GM21447 (cell line): ENCODE data around the gene CPA3.

Experiments used
- ATAC-seq: cut with Tn5 transposase; IDR thresholded peaks from one replicate; pipeline ENCODE4 v1.9.1; 2021; ENCODE audit not compliant: unreplicated experiment

Gene CPA3

DNA sequence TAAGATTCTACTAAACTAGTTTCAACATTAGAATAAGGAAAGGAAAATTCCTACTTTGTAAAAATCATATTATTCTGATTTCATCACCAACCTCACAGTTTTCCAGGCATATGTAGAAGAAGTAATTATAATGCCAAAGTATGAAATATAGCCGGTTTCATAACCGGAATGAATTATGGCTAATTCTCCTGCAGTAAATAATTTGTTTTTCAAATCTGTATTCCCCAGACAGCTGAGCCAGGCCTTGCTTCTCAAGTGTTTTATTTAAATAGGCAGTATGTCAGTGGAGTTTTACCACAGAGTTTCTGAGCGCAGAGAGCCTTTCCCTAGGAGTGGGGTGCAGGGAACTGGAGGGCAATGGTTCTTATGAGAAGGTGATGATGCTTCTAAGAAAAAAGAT is 8.7 kb upstream of the CPA3 start:
- ATAC-seq = no peak

DNA sequence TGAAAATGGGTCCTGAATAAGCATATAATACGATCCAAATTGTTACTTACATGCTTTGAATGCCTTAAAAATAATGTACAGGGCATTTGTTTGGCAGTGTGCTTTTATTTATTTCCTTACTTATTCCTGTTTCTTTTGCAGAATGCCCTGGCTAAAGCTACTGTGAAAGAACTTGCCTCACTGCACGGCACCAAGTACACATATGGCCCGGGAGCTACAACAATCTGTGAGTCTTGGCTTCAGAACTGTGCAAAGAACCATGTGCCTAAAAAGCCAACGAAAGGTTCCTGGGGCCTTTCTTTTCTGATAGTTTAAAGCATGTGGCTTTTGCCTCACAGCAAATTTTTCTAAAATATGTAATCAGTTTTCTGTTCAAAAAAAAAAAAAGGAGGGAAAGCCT is 7.8 kb upstream of the CPA3 start:
- no peak for ATAC-seq

DNA sequence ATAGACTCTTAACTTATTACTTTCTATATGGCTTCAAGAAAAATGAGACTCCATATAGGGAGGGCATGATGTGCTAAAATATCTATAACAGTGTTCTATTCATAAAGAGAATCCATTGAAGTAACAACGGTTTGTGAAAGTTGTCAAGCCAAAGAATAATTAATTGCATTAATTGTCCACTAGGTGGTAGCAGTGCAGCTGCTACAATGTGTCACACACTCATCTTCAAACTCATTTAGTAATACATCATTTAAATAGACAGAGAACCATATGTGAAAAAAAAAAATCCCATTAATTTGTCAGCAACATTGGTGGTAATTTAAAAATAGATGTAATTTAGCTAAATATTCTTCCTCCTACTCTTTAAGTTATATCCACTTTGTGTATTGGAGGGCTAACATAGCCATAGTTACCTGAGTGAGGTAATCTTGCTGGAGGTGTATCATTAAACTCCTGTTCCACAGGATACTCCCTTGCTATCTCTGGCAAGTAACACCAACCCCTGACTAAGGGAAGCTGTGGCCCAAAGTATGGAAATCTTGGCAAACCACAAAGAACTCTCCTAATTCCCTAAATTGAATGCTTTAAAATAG is 3.7 kb upstream of the CPA3 start:
- ATAC-seq = peak; percentile 72

GRCh38 chr3:148863297-148863696 is 1.8 kb upstream of the CPA3 start:
- ATAC-seq = no peak

DNA sequence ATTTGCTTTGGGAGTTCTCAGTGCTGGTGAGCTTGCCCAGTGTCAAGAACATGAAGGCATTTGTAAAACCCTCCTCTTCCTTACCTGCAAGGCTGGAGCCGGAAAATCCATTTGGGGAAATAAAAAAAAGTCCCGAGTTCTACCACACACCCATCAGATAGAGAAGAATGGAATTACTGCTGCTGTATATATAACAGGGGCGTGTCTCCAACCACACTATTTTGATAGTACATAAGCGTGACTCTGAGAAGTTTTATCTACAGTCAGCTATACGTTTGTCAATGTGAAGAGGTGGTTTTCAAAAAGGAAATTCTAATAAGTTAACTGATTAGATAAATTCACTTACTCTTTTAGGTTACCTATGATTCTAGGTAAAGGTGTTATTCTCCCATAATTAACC is 1.3 kb upstream of the CPA3 start:
- no peak for ATAC-seq

DNA sequence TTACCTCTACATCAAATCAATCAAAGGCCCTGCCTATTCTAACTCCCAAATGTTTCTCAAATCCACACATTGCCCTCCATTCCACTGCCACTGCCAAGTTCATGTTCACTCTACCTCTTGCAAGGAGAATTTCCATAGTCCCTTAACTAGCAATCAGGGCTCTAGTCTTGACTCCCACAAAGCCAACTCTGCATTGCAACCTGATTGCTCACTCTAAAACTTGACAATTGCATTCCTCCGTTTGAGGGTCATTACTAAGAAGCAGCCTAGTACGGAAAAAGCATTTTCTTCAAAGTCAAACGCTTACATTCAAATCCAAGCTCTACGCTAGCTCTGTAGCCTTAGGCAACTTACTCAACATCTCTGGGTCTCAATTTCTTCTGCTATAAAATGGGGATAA is 1.2 kb downstream of the CPA3 start:
- no peak for ATAC-seq

GRCh38 chr3:148873270-148873927 is 8.3 kb downstream of the CPA3 start:
- ATAC-seq = no peak

GRCh38 chr3:148873977-148874376 is 8.9 kb downstream of the CPA3 start:
- ATAC-seq = no peak

DNA sequence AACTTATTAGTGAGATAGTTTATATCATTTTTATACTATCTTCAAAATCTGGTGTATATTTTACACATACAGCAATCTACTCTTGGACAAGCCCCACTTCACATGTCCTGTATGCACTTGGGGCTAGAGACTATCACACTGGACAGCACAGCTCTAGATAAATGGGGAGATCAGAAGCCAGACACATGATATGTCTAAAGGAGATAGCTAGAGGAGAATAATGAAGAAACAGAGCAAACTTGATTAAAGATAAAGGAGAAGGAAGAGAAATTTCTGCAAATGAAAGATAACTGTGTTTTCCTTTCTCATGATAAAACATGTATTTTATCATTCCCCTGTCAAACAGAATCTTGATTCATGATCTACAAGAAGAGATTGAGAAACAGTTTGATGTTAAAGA is 13.0 kb downstream of the CPA3 start:
- no peak for ATAC-seq

- no peak for ATAC-seq
Measured at GRCh38 chr3:148879256-148879655, 14.2 kb downstream of the CPA3 start.

- no peak for ATAC-seq
Measured at GRCh38 chr3:148880681-148881080, 15.6 kb downstream of the CPA3 start.

GRCh38 chr3:148881286-148881685 is 16.2 kb downstream of the CPA3 start:
- no peak for ATAC-seq

GRCh38 chr3:148882288-148882687 is 17.2 kb downstream of the CPA3 start:
- no peak for ATAC-seq

DNA sequence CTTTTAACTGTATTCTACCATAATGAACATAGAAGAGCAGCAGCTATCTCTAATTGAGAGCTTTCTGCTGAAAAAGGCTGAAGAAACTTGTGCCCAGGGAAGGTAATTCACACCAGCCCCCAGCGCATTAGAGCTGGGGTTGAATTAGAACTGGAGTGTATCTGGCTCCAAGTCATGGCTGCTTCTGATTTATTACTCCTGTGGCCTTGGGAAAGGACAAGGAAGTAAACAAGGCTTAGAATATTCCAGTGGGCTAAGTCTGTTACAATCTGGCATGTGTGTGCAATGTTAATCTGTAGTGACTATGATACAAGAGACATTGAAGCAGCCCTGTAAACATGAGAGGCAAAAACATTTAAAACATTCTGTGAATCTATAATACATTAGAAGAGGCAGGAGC is 18.1 kb downstream of the CPA3 start:
- ATAC-seq = no peak

GRCh38 chr3:148884261-148884660 is 19.2 kb downstream of the CPA3 start:
- no peak for ATAC-seq

DNA sequence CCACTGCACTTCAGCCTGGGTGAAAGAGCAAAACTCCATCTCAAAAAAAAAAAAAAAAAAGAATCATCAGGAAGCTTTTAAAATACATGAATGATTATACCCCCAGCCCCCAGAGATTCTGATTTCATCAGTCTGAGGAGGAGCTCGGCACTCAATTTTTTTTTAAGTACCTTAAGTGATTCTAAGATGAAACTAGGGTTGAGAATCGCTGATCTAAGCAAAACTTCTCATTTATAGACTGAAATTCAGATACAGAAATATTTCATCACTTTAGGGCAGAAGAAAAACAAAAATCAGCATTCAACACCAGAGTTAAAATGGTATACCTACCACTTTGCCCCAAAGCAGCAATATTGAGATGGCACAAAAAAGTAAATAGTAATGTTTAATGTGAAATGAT is 24.7 kb downstream of the CPA3 start:
- no peak for ATAC-seq

DNA sequence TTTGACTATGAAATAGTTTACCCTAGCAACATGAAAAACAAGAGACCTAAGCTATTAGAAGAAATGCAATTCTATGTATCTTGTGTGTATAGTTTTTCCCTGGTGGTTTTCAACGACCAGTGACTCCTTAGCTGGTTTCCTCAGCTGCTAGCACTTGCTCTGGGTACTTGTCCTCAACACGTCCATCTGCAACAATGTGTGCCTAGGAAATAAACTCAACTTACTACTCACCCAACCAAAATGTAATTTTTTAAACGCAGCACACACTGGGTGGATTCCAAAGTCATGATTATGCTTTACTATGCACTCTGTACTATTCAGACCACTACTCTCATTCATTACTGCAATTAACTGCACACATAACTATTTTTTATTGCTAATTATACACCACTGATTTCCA is 31.0 kb downstream of the CPA3 start:
- ATAC-seq = no peak

DNA sequence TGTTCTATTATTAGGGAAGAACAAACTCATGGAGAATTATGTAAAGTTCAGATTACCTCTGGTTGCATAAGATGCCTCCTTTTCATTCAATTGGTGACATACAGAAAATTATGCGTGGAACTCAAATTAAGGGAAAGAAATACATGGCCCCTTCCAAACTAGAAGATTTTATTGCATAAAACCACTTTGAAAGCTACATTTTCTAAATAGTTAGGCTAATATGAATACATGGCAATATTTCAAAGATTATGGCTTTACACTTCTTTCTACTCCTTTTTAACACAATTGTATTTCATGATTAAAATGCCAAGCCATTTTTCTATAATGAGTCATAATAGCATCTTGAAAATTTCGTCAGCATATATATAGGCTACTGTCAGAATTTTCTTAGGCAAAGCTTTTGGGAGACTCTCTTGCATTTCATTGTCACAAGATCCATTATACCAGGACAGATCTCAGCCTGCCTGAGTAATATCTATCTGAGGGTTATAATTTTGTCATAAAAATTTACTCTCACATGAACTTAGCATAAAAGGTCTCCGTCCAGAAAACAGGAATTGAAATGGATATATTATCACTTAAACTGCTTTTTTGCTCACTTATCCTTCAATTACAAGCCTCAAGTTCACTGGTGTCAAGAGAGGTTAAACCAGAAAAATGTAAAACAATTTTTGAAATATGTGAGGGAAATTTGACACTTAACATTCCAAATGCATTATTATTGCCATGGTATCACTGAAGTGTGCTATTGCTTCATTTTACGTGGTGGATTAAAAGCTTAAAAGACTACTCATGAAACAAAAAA is 37.1 kb downstream of the CPA3 start:
- ATAC-seq = no peak

DNA sequence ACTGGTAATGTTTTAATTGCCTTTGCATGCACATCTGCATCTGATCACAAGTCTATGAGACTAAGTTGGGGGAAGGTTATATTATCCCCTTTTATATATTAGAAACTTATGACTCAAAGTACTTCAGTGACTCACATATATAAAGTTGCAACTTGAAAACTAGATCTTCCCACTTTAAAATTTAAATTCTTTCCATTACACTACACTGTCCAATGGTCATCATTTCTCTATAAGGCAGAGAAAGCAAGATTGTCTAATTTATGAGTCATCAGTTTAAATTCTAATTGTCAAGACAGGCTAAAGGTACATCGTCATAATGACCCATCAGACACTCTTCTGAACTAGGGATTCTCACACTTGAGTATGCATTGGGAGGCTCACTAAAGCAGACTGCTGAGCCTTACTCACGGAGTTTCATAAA is 37.9 kb downstream of the CPA3 start:
- ATAC-seq = no peak

GRCh38 chr3:148903941-148904340 is 38.8 kb downstream of the CPA3 start:
- no peak for ATAC-seq

DNA sequence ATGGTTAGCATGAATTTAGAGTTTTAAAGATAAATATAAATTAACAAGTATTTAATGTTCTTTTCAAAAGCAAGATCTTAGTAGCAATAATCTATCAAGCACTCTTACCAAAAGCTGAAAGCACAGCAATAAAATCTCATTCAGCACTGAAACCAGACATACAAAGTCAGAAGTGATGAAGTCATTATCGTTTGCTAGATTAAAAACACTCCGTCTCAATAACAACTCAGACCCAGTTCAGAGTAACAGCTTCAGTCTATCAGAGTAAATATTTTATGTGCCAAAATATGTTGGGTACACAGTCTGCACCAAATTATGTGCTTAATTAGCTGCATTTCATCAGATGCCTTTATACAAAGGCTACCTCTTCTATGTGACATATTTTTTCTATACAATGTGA is 41.6 kb downstream of the CPA3 start:
- ATAC-seq = no peak

GRCh38 chr3:148911173-148911572 is 46.1 kb downstream of the CPA3 start:
- no peak for ATAC-seq
